CD4-positive, alpha-beta T cell treated with Interferon alpha-2 for 1 hour (primary cell): ENCODE measurements around the gene CEMIP.
A peak's percentile ranks its signal among the peaks of the same experiment; 100 is the strongest.
"Not testable (repeated sequence)": the region's sequence is repeated elsewhere in the genome, so short reads cannot be mapped to it uniquely, and the experiment has no call there.

ENCODE experiments used
- DNase-seq, 2 donors: peaks; one replicate each; pipeline ENCODE4 v3.0.0-alpha.2; 2020 to 2022

The CEMIP gene

DNA sequence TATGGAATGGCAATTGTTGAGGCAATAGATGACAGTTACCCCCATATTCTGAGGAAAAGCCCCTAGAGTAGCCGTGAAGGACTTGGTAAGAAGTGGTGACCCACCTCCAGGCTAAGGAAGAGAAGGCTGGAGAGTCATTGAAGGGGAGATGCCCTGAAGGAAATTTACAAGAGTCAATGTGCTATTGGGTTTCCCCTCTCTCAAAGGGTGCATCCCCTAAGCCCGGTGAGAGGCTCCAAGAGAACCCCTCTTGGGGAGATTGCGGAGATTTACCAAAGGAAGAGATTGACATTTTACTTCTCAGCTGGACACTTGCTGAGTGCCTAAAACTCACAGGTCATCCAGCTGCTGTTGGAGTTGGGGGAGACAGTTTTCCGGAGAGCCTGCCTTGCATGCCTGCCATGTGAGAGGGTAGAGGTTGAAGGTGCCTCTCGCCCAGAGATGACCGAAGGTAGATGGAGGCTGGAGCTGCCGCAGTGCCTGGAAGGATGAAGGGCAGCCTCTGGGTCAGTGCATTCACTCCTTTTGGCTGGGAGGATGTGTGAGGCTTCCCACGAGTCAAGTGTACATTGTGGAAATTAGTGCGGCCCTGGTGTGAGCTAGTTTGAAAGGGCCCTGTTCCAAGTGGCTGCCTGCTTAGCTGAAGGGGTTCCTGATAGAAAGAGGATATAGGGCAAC is 179.8 kb downstream of the CEMIP start:
- no peak for DNase-seq

DNA sequence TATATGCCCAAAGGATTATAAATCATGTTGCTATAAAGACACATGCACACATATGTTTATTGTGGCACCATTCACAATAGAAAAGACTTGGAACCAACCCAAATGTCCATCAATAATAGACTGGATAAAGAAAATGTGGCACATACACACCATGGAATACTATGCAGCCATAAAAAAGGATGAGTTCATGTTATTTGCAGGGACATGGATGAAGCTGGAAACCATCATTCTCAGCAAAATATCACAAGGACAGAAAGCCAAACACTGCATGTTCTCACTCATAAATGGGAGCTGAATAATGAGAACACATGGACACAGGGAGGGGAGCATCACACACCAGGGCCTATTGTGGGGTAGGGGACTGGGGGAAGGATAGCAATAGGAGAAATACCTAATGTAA is 186.3 kb downstream of the CEMIP start:
- DNase-seq: not testable (repeated sequence)

- no peak for DNase-seq
Observed at GRCh38 chr15:80966431-80967197, 187.4 kb downstream of the CEMIP start.

DNA sequence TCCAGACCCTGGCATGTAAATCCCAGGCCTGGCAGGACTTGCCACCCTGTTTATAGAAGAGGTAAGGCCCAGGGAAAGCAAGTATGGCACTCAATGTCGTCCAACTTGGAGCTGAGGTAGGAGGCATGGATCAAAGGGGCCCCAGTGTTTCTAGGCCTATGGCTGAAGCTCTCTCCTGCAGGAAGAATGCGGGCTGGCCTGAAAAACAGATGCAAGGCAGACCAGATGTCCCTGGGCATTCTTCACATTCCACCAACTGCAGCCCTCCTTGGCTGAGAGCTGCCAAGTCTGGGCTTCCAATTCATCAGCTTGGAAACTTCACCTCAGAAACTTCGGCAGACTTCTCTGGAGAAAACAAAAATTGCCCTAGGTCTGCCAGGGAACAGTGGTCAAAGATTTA is 188.3 kb downstream of the CEMIP start:
- no peak for DNase-seq

GRCh38 chr15:80967991-80968510 is 188.9 kb downstream of the CEMIP start:
- no peak for DNase-seq

DNA sequence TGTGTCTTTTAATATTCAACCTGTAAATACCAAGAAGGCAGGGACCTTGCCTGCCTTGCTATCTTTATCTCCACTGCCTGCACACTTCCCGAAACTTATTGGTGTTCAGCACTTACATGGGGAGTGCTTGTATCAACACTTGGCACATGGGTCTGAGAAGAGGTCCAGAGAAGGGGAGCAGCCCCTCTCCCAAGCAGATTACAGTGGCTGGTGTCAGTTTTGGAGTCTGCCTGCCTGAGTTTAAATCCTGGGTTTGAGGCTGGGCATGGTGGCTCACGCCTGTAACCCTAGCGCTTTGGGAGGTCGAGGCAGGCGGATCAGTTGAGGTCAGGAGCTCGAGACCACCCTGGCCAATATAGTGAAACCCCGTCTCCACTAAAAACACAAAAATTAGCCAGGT is 190.1 kb downstream of the CEMIP start:
- DNase-seq: no peak

DNA sequence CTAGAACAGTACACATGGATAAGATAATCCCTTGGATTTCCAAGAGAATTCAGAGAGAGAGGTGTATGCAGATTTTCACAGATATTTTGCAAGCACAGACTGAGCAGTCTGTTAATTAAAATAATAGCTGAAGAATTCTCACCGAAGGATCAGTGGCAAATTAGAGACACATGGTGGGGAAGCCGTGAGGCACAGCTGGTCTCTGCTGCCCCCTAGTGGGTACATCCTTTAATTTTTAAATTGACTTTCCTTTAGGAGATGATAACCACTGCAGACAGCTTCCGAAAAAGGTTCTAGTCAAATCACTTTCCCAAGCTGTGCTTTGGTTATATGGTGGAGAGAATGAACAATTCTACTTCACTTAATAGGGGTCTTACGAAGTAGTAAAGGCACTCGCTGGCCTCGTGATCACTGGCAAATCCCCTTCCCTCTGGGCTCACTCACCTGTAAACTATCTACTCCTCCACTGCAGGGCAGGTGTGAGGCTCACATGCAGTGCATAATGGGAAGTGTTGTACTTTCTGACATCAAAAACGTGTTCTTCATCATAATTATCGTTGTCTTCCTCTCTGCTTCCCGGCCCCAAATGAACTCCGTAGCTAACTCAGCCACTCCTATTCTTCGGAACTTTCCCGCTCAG is 191.0 kb downstream of the CEMIP start:
- peak; percentile 46 to 74 for DNase-seq

- no peak for DNase-seq
Observed at GRCh38 chr15:80970658-80971057, 191.5 kb downstream of the CEMIP start.

GRCh38 chr15:80971143-80971542 is 192.0 kb downstream of the CEMIP start:
- no peak for DNase-seq

DNA sequence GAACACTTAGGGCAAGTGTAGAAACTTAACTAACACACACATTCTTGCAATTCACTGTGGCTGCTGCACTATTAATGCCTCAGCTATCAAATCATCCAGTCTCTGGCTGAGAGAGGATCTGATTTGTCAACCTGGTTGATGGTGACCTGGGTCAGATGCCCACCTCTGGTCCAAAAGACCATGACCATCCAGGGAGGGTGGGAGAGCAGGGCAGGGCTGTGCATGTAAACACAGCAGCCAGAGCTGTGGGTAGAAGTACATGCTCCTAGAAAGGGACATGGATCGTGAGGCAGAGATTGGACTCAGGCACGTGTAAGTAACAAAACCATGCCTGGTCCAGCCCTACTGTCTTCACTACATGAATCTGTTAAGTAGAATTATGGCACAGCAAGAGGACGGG is 193.1 kb downstream of the CEMIP start:
- no peak for DNase-seq

DNA sequence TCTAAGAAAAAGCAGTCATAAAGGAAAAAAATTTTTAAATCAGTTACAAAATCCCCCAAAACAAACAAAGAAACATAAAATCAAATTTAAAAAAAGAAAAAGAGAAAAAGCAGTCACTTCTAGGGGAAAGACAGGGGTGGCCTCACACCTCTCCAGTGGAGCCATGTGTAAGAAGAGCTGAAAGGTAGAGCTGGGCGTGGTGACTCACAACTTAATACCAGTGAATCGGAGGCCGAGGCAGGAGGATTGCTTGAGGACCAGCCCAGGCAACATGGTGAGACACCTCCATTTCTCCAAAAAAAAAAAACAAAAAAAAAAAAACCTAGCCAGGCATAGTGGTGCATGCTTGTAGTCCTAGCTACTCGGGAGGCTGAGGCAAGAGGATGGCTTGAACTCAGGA is 195.7 kb downstream of the CEMIP start:
- no peak for DNase-seq

DNA sequence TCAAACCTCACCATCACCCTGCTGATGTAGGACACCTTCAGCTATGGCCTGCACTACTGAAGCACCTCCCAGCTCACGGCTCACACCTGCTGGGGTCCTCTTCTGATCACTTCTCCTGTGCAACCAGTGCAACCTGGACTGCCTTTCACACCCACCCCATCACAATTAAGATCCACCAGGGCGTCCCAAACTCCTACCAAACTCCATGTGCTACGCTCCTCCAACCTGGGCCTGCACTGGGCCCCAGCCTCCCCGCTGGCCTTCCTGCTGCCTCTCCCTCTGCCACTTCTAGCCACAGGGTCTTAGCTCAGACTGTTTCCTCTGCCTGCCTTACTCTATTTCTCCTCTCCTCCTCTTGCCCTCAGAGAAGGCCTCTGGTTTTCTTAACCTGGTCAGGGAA is 197.7 kb downstream of the CEMIP start:
- no peak for DNase-seq

DNA sequence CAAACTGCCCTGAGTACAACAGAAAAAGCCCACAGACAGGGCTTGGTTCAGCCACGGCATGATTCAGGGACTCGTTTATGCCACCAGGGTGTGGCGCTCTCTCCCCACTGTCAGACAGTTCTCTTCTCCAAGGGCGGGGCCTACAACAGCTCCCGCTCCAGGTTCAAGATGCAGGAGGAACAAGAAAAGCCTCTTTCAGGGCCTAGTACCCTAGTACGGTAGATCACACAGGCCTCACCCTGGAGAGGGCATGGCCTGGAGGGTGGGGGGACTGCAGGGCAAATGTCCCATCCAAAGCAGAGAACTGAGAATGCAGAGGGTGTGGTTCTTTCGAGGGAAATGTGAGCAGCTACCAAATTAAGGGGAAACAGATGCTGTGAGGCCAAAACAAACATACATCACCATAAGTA is 198.5 kb downstream of the CEMIP start:
- peak; percentile 47 to 55 for DNase-seq

DNA sequence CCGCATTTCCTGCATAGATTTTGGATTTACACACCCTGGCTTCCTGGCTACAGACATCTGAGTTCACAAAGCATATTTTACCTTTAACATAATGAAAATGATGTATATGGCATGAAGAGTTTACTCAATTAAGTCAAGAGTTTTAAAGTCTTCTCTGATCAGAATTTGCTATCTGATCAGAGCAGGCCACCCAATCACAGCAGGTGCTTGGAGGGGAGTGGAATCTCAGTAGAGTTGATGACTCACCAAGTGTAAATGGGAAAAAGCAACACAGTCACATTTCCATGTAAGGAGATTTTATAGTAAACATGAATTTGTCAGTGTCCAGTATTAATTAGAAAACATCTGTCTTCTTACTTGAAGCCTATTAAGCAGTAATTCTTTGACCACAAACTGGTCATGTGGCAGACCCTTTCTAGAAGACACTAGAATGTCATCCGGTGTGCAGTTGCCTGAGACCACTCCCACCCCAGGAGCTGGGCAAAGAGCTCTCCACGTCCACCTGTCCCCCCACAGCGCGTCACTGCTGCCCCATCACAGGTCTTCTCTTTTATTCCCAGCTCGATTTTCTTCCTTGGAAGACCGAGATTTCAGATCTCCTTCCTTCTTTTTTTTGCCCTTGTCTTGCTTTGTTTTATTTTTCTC is 199.6 kb downstream of the CEMIP start:
- no peak for DNase-seq

DNA sequence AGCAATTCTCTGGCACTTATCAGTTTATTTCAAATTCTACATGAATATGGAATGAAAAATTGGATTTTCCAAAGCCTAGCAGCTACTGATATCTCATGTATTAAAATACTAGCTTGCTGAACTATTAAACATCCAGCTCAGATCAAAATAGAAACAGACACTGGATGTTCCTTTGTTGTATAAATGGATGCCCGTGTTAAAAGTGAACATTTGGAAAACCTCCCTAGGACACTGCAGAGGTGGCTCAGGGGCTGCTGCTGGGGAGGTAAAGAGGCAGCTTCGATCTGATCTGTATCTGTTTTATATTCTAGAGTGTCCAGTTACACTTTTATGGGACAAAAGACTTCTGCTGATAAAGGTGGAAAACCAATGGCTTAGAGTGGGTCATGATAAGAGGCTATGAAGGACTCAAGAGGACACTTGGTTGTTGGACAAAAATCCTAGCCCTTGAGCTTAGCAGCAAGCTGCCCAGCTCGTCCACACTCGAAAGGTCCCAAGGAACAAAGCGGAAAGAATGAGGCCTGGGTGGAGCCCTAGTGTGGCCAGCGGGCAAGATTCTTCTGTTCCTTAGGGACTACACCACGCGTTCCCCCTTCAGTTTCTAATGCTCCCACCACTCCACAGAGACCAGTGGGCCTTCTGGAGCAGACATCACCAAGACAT is 200.5 kb downstream of the CEMIP start:
- no peak for DNase-seq

DNA sequence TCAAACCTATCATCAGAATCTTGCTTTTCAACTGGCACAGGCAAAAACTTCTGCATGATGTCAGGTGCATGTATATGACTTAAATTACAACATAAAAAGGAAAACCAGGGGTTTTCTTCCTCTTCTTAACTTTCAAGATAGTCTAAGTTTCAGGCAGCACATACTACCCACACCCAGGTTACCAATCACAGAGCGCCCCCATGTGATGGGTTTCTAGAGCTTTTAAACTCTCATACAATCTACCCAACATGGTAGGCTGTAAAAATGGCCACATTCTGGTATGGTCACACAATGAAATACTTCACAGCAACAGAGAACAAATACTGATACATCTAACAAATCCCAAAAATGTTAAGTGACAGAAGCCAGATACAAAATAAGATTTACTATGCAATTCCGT is 203.0 kb downstream of the CEMIP start:
- DNase-seq: peak in 1 of 2 donors; percentile 27

DNA sequence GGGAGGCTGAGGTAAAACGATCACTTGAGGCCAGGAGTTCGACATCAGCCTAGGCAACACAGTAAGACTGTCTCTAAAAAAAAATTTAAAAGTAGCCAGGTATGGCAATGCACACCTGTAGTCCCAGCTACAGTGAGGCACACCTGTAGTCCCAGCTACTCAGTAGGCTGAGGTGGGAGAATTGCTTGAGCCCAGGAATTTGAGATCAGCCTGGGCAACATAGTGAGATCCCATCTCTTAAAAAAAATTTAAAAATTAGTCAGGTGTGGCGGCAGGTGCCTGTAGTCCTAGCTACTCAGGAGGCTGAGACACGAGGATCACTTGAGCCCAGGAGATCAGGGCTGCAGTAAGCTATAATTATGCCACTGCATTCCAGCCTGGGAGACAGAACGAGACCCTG is 203.7 kb downstream of the CEMIP start:
- DNase-seq: no peak

- DNase-seq: peak; percentile 20 to 48
Observed at GRCh38 chr15:80984856-80985255, 205.7 kb downstream of the CEMIP start.

GRCh38 chr15:80985981-80986380 is 206.8 kb downstream of the CEMIP start:
- no peak for DNase-seq

DNA sequence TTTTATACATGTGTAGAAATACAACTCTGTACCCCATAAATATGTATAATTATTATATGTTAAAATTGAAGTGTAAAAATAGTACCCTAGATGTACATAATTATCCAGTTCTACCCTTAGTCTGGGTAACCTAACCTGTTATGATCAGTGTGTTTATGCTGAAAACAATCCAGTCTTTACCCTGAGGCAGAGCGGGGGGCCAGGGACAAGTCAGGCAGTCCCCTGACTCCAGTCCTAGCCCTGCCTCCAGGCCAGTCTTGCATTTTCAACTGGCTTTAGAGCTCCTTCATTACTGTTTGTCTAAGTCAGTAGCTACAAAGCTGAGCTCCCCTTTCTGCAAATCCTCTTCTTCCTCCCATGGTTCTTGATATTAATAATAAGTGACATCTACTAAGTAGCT is 207.3 kb downstream of the CEMIP start:
- DNase-seq: no peak

- DNase-seq: no peak
Observed at GRCh38 chr15:80988148-80988796, 209.1 kb downstream of the CEMIP start.

DNA sequence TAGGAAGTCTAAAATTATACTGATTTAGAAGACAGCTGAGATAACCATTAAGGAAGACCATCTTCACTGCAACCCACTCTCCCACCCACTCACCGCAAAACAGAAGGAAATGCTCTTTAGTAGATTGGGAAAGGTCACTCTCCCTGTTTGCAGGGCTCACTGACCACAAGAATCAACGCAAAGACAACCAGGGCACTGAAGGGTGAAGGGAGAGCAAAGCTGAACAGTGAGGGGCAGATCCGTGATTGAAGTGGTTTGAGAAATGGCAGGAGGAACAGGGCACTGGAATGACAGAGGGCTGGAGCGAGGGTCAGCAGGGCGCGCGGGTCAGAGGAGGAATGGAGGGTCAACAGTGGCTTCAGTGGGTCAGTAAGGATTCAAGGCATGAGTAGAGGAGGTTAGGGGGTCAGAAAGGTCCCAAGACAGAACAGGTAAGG is 209.9 kb downstream of the CEMIP start:
- DNase-seq: no peak
